Activated CD4-positive, alpha-beta memory T cell treated with anti-CD3 and anti-CD28 coated beads for 36 hours (primary cell): ENCODE measurements around the gene ASPRV1. TPM values are rescaled to one million over a fixed set of nuclear protein-coding genes. Genes with fewer than 3 reads are reported as not detected.

ENCODE experiments used
- CTCF ChIA-PET: fragments of 350-600 bp; sonication (Branson Sonifier 250); formaldehyde crosslinking; loops from one replicate; lab custom pipeline; 2021; ENCODE audit warnings: antibody characterized with exemption, inconsistent platforms; lab: Charles Lee
- POLR2A ChIA-PET: fragments of 350-600 bp; sonication (Branson Sonifier 250); formaldehyde crosslinking; loops from one replicate; lab custom pipeline; 2021; ENCODE audit warnings: antibody characterized with exemption; lab: Charles Lee
- DNase-seq: peaks from one replicate; pipeline ENCODE4 v3.0.0-alpha.2; 2020
- H3K27ac Mint-ChIP-seq: one replicate; pipeline ENCODE4 v1.8.0; 2021; ENCODE audit warnings: mixed read lengths
- H3K27me3 Mint-ChIP-seq: one replicate; pipeline ENCODE4 v1.8.0; 2021; ENCODE audit warnings: mixed read lengths
- H3K36me3 Mint-ChIP-seq: one replicate; pipeline ENCODE4 v1.8.0; 2021; ENCODE audit warnings: mixed read lengths
- H3K4me1 Mint-ChIP-seq: one replicate; pipeline ENCODE4 v1.8.0; 2021; ENCODE audit warnings: low read depth, mixed read lengths
- H3K4me3 Mint-ChIP-seq: one replicate; pipeline ENCODE4 v1.8.0; 2021; ENCODE audit warnings: mild to moderate bottlenecking, mixed read lengths
- H3K9me3 Mint-ChIP-seq: one replicate; pipeline ENCODE4 v1.8.0; 2021; ENCODE audit warnings: mixed read lengths
- intact Hi-C: fragments of 100-400 bp; cut with micrococcal nuclease; formaldehyde crosslinking; loops from one replicate; pipeline ENCODE4 v1.15.1; 2023
- total RNA-seq, 2 experiments: library from RNA; stranded (reverse); gene quantifications; one replicate each; pipeline ENCODE4 v1.2.3, GENCODE V29; 2021

Gene ASPRV1
- total RNA-seq, 2 experiments from 2014 or later = 0.63 to 0.71 TPM

GRCh38 chr2:69911985-69912563 lies 49.4 kb downstream of the ASPRV1 start:
- Mint-ChIP-seq H3K4me3 (no peak overlapping the region), H3K27me3 (no peaks in the 10 kb centered on the region), H3K4me1 (peaks cover 31% of the 10 kb centered on the region), H3K36me3 (peaks cover 8% of the 10 kb centered on the region), H3K9me3 (no peaks in the 10 kb centered on the region), H3K27ac (peak overlapping the region; percentile 23)
- DNase-seq = no peak
- intact Hi-C loops = loop anchor here (1.0 kb wide), 2 partner anchors 88 to 390 kb away; partner anchors contain the start of gene FAM136A
- POLR2A ChIA-PET = interaction anchor here (1.1 to 5.1 kb wide), 4 partner anchors 157 to 251 kb away, joined by 3 to 64 read pairs (median 24); partner anchors contain the start of gene PCBP1
- CTCF ChIA-PET = interaction anchor here (0.6 to 8.6 kb wide), 30 partner anchors 9 to 391 kb away, joined by 3 to 119 read pairs (median 4); partner anchors contain the start of genes C2orf42, FAM136A, PCYOX1 and SNRPG

Other genes with a start within 250 kb of the ASPRV1 start
- 10 to 100 TPM; 41.3 to 43.2 TPM for gene ANXA4, start 219.5 kb downstream of the ASPRV1 start, total RNA-seq
- gene GMCL1, start 132.0 kb downstream of the ASPRV1 start, total RNA-seq = 10 to 100 TPM; 20.6 to 22.1 TPM
- gene SNRNP27, start 67.7 kb downstream of the ASPRV1 start, total RNA-seq = 10 to 100 TPM; 67.5 to 70.4 TPM
- gene MXD1, start 46.5 kb downstream of the ASPRV1 start, total RNA-seq = 10 to 100 TPM; 14.1 to 15.9 TPM
- gene PCBP1, start 125.8 kb upstream of the ASPRV1 start, total RNA-seq = 100 to 1,000 TPM; 444 to 449 TPM
- gene C2orf42, start 229.4 kb upstream of the ASPRV1 start, total RNA-seq = 10 to 100 TPM; 23.5 to 23.9 TPM